SK-N-MC (cell line): ENCODE results near the gene PAPOLB.

Experiments
- DNase-seq: peaks from one replicate; pipeline ENCODE4 v3.0.0-alpha.2; 2011; ENCODE audit warnings: low read depth, low spot score
- H3K27ac ChIP-seq: fragments of 200-600 bp; sonication (generic); 2 replicates; pipeline ENCODE4 v1.5.1; 2016; ENCODE audit warnings: mixed run types
- H3K36me3 ChIP-seq: fragments of 200-600 bp; sonication (generic); 2 replicates; pipeline ENCODE4 v1.6.1; 2017; ENCODE audit warnings: antibody characterized with exemption, low read length, mixed read lengths; ENCODE audit not compliant: insufficient read depth
- H3K4me3 ChIP-seq: fragments of 200-600 bp; sonication (generic); 2 replicates; pipeline ENCODE4 v1.5.1; 2016
- H3K9ac ChIP-seq: fragments of 200-600 bp; sonication (generic); 2 replicates; pipeline ENCODE4 v1.8.0; 2017; ENCODE audit warnings: mixed run types, mixed read lengths; ENCODE audit not compliant: insufficient read length
- H3K9me3 ChIP-seq: fragments of 200-600 bp; sonication (generic); 2 replicates; pipeline ENCODE4 v1.6.1; 2017; ENCODE audit warnings: low read depth, mild to moderate bottlenecking, antibody characterized with exemption, low read length, moderate library complexity, mixed read lengths
- EZH2 ChIP-seq: fragments of 200-600 bp; sonication (generic); IDR thresholded peaks from one replicate; pipeline ENCODE4 v1.6.1; 2017; ENCODE audit warnings: antibody characterized with exemption
- FOXP2 ChIP-seq: optimal IDR thresholded peaks from 2 replicates; pipeline ENCODE3; 2011; ENCODE audit warnings: mild to moderate bottlenecking, moderate library complexity; ENCODE audit not compliant: insufficient read depth; ENCODE audit errors: extremely low read length, control extremely low read depth
- POLR2AphosphoS5 ChIP-seq: IDR thresholded peaks from 2 replicates; pipeline ENCODE4 v1.6.1; 2012; ENCODE audit warnings: mild to moderate bottlenecking, low read depth, low read length, borderline replicate concordance

Gene PAPOLB

DNA sequence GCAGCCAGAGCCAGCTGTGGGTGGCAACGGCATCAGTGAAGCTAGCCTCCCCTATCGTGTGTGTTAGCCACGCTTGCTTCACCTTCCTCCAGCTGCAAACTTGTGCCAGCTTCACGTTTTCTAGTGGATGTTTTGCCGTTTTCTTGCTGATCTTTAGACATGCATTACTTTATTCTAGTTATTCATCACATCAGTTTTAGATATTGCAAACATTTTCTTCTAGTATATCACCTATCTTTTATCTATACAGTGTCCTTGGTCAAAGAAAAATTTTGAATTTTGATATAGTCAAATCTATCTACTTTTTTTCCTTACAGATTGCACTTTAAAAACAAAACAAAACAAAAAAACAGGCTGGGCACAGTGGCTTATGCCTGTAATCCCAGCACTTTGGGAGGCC, 6.7 kb upstream of the PAPOLB start:
- H3K27ac ChIP-seq = no peak overlapping the region
- no peaks in the 10 kb centered on the region for H3K36me3 ChIP-seq
- no peak for TF ChIP-seq EZH2
- no peak for TF ChIP-seq POLR2AphosphoS5
- TF ChIP-seq FOXP2 = no peak

DNA sequence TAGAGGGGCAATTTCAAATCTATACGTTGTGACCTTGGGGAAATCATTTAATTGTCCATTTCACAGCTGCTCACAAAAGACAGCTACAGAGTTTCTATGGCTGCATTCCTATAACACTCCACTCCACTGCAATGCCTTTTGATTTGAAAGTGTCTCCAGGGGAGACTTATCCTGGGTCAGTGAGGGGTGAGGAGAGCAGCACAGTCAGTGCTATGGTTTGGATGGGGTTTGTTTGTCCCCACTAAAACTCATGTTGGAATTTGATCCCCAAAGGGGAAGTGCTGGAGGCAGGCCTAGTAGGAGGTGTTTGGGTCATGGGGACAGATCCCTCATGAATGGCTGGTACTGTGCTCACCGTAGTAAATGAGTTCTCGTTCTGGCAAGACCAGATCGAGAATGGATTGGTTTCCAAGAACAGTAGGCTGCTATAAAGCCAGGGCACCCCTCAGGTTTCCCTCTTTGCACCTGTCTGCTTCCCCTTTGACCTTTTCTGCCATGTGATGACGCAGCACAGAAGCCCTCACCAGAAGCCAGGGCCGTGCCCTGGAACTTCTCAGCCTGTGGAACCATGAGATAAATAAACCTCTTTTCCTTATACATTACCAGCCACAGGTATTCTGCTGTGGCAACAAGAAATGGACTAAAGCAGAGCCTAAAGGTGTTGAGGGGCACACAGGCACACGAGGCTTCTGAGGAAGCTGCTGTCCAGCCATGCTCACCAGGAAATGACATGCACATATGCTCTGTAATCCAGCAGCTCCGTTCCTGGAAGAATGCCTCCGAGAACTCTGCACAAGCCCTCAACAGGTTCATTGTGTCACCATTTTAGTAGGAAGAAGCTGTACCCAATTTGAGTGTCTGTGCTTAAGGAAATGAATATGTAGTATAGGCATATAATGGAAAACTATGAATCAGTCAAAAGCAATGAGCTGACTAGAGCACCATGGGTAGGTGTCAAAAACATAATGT, 5.0 kb upstream of the PAPOLB start:
- no peak for TF ChIP-seq EZH2
- TF ChIP-seq POLR2AphosphoS5 = no peak
- no peak for TF ChIP-seq FOXP2
- DNase-seq = no peak
- H3K9me3 ChIP-seq = no peaks in the 10 kb centered on the region

More for the DNA sequence above, 6.7 kb upstream of the PAPOLB start:
- no peak overlapping the region for H3K4me3 ChIP-seq
- no peak overlapping the region for H3K9ac ChIP-seq
- no peak for DNase-seq
- no peaks in the 10 kb centered on the region for H3K9me3 ChIP-seq

DNA sequence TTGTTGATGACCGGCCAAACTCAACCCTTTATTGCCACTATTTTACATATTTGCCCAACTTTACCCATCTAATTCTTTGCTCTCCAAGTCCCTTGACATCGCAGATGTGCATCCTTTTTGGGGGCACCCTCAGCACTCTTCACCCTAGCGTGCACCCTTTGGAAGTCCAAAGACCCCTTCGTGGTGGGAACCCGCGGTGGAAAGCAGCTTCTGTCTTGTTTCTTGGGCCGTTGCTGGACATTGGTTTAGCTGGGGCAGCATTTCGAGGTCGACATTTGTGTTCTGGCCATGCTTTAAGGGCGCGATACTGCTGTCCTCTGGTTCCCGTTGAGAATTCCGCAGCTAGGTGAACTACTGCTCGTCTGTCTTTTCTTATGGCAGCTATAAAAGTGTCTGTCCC, 326 bp upstream of the PAPOLB start:
- no peak overlapping the region for H3K9ac ChIP-seq
- no peaks in the 10 kb centered on the region for H3K36me3 ChIP-seq
- no peak for TF ChIP-seq POLR2AphosphoS5
- TF ChIP-seq EZH2 = no peak
- TF ChIP-seq FOXP2 = no peak
- no peak for DNase-seq
- no peaks in the 10 kb centered on the region for H3K9me3 ChIP-seq
- H3K4me3 ChIP-seq = no peak overlapping the region
- H3K27ac ChIP-seq = no peak overlapping the region

More for the DNA sequence above, 5.0 kb upstream of the PAPOLB start:
- Histone ChIP-seq H3K9ac (no peak overlapping the region), H3K4me3 (no peak overlapping the region), H3K36me3 (no peaks in the 10 kb centered on the region), H3K27ac (no peak overlapping the region)

DNA sequence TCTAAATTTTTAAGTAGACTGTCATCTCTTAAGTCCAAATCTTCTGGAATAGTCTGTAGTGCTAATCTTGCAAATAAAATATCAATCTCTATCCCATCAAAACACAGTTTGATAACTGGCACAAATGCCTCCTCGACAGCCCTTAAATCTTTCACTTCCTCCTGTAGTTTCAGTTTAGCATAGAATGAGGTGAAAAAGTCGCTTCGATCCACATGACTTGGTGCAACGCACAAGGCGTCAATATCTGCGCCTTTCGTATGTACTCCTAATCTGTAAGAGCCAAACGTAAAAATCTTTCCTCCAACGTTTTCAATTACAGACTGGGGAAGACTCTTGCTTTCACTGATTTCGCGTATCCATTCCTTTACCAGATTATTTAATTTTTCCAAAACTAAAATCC, 603 bp downstream of the PAPOLB start:
- TF ChIP-seq EZH2 = no peak
- TF ChIP-seq FOXP2 = no peak
- no peak for TF ChIP-seq POLR2AphosphoS5
- no peak for DNase-seq
- H3K27ac ChIP-seq = no peak overlapping the region
- no peaks in the 10 kb centered on the region for H3K36me3 ChIP-seq
- H3K9ac ChIP-seq = no peak overlapping the region
- H3K9me3 ChIP-seq = no peaks in the 10 kb centered on the region
- H3K4me3 ChIP-seq = no peak overlapping the region

DNA sequence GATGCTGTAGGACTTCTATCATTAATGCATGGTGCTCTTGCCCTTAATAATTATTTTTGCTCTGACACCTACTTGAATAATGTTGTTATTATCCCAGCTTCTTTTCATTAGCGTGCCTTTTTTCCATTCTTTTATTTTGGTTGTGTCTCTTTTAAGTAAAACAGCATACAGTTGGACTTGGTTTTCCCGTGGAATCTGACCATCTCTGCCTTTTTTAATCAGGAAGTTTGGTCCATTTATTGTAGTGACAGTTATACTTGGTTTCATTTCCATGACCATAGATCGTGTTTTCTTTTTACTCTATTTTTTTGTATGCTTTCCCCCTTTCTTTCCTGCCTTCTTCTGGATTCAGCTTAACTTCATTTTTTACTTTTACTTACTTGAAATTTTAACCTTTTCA, 4.6 kb downstream of the PAPOLB start:
- no peak overlapping the region for H3K4me3 ChIP-seq
- no peaks in the 10 kb centered on the region for H3K9me3 ChIP-seq
- H3K27ac ChIP-seq = no peak overlapping the region
- no peak for DNase-seq
- H3K9ac ChIP-seq = no peak overlapping the region
- no peaks in the 10 kb centered on the region for H3K36me3 ChIP-seq
- TF ChIP-seq POLR2AphosphoS5 = no peak
- no peak for TF ChIP-seq FOXP2

DNA sequence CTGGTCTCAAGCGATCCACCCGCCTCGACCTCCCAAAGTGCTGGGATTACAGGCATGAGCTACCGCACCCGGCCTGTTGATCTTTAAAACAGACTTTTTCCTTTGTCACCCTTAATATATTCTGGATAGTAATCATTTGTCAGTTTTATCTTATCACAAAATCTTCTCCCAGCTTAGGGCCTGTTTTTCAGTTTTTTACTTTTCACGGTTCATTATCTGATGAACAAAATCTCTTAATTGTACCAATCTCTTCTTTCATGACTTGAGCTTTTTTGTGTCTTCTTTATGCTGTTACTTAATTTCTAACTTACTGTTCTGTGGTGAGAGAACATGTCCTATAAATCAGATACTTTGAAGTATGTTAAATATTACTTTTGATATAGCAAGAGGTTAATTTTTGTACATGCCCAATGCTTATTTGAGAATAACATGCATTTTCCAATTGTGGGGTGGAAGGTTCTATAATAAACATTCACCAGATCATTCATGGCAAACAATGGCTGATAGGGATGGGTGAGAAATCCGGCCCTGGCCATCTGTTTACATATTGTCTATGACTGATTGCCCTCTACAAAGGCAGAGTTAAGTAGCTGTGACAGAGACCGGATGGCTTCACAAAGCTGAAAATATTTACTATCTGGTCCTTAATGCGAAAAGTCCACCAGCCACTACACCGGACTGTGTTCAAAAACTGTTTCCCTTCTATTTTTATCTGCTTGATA, 5.3 kb downstream of the PAPOLB start:
- no peak overlapping the region for H3K9ac ChIP-seq
- no peaks in the 10 kb centered on the region for H3K36me3 ChIP-seq
- TF ChIP-seq EZH2 = no peak
- TF ChIP-seq POLR2AphosphoS5 = no peak
- TF ChIP-seq FOXP2 = no peak
- no peaks in the 10 kb centered on the region for H3K9me3 ChIP-seq
- no peak for DNase-seq
- no peak overlapping the region for H3K27ac ChIP-seq
- H3K4me3 ChIP-seq = no peak overlapping the region

DNA sequence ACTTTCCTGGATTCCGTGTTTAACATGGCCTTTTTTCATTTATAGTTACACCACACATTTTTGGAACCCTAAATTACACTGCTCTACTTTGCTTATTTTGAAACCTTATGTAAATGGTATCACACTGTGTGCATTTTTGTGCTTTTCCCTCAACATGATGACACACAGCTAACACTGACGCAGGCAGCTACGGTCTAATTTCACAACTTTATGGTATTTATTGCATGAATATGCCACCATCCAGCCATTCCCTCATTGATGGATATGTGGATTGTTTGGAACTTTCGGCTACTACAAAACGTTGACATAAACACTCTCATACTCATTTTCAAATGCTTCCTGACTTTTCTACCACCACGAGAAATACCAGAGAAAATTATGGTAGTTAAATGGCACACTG, 6.9 kb downstream of the PAPOLB start:
- no peak overlapping the region for H3K4me3 ChIP-seq
- no peak overlapping the region for H3K27ac ChIP-seq
- no peak for DNase-seq
- H3K36me3 ChIP-seq = no peaks in the 10 kb centered on the region
- no peak overlapping the region for H3K9ac ChIP-seq
- no peak for TF ChIP-seq FOXP2
- TF ChIP-seq POLR2AphosphoS5 = no peak
- no peak for TF ChIP-seq EZH2
- no peaks in the 10 kb centered on the region for H3K9me3 ChIP-seq

DNA sequence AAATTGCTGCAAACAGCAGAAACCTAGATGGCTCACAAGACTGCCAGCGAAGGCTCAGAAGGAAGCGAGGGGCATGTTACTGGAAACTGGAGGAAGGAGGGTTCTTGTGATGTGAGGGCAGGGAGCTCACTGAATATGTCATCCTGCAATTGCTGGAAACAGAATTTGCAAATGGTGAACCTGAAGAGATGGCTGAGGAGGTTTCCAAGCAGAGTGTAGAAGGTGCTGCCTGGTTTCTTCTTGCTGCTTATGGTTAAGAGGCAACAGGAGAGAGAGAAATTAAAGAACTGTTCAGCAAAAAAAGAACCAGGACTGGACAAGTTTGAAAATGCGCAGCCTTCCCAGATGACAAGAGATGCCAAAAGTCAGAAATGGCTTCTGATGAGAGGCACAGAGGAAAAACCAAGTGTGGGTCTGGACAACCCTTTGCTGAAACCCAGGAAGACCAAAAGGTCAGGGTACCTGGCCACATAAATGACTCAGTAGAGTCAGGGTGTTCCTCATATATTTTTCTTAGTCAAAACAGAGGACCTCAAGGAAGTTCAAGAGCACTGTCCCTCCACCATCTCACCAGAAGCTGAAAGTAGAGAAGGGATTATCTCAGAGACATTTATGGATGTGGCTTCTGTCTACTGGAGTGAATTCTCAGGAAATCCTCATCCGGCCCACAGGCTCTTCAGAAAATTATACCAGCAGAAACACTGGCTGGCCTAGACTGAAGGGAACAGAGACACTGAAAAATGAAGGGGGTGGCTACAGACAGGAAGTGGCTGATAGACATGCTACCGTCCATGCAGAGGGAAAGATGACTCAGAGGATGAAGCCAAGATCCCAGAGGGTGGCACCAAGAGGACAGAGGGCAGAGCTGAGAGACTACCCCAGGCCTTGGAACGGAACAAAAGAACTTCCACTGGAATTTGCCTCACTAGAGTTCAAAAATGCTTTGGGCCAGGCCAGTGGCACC, 10.1 kb downstream of the PAPOLB start:
- H3K9me3 ChIP-seq = no peaks in the 10 kb centered on the region
- TF ChIP-seq POLR2AphosphoS5 = no peak
- TF ChIP-seq EZH2 = no peak
- TF ChIP-seq FOXP2 = no peak

More for the DNA sequence above, 10.1 kb downstream of the PAPOLB start:
- no peak overlapping the region for H3K27ac ChIP-seq
- H3K9ac ChIP-seq = no peak overlapping the region
- DNase-seq = no peak
- no peaks in the 10 kb centered on the region for H3K36me3 ChIP-seq
- H3K4me3 ChIP-seq = no peak overlapping the region
